RWPE2 (cell line): ENCODE data around the gene ADAM29.

Experiments used
- ATAC-seq: fragments of 200-7000 bp; cut with Tn5 transposase; 3 replicates; pipeline ENCODE4 v1.9.1; 2021; ENCODE audit warnings: low read depth
- DNase-seq: peaks from one replicate; pipeline ENCODE4 v3.0.0-alpha.2; 2020; ENCODE audit warnings: low spot score
- H3K27ac ChIP-seq: fragments of 450-650 bp; 2 replicates; pipeline ENCODE4 v1.5.1; 2017; ENCODE audit warnings: mild to moderate bottlenecking; ENCODE audit not compliant: poor library complexity, severe bottlenecking
- H3K27me3 ChIP-seq: fragments of 250-450 bp; sonication (Bioruptor Pico); 2 replicates; pipeline ENCODE4 v1.5.1; 2021; ENCODE audit warnings: mild to moderate bottlenecking, moderate library complexity; ENCODE audit not compliant: insufficient read depth, poor library complexity, severe bottlenecking
- H3K36me3 ChIP-seq: fragments of 250-450 bp; sonication (Bioruptor Pico); 2 replicates; pipeline ENCODE4 v1.5.1; 2020; ENCODE audit warnings: low read depth, mild to moderate bottlenecking, moderate library complexity
- H3K4me1 ChIP-seq: fragments of 250-450 bp; sonication (Bioruptor Pico); 2 replicates; pipeline ENCODE4 v1.5.1; 2021; ENCODE audit warnings: mild to moderate bottlenecking, moderate library complexity; ENCODE audit not compliant: insufficient read depth, poor library complexity, severe bottlenecking
- H3K4me3 ChIP-seq: fragments of 250-450 bp; sonication (Bioruptor Pico); 2 replicates; pipeline ENCODE4 v1.5.1; 2021; ENCODE audit warnings: mild to moderate bottlenecking, moderate library complexity; ENCODE audit not compliant: severe bottlenecking
- H3K9me3 ChIP-seq: fragments of 250-450 bp; sonication (Bioruptor Pico); 2 replicates; pipeline ENCODE4 v1.5.1; 2021; ENCODE audit warnings: mild to moderate bottlenecking, moderate library complexity; ENCODE audit not compliant: severe bottlenecking
- TF ChIP-seq, protein P1 (sequence below): fragments of 450-650 bp; IDR thresholded peaks from one replicate; pipeline ENCODE4 v1.5.1; 2017; ENCODE audit warnings: mild to moderate bottlenecking, moderate library complexity; ENCODE audit not compliant: poor library complexity, severe bottlenecking

The ADAM29 gene

DNA sequence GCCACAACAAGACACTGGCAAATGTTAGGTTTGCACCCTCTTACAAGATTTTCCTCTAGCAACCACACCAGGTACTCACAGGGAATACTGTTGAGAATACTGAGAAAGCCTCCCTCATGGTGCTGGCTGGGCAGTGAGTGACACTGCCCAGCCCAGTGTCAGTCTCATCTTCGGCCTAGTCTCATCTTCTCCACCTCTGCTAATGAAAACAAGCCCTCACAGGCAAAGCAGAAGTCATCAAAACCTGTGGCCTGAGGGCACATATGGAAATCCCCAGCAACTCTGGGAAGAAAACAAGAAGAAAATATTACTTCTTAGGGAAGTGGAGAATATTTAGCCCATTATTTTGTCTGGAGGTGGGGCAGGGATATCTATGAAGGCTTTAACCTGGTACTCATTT lies 7.9 kb upstream of the ADAM29 start:
- ATAC-seq (no peak), DNase-seq (no peak)

DNA sequence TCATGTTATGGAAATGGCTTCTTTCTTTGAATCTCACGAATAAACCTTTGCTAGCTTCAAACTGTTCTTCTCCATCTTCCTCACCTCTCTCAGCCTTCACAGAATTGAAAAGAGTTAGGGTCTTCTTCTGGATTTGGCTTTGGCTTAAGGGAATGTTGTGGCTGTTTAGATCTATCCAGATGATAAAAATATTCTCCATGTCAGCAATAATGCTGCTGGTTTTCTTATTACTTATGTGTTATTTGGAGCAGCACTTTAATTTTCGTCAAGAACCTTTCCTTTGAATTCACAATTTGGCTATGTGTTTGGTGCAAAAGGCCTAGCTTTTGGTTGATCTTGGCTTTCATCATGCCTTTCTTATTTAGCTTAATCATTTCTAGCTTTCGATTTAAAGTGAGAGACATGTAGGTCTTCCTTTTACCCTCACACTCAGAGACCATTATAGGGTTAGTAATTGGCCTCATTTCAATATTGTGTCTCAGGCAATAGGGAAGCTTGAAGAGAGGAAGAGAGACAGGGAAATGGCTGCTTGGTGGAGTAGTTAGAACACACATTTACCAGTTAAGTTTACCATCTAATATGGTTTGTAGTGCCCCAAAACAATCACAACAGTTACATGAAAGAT lies 5.1 kb upstream of the ADAM29 start:
- no peak for DNase-seq
- ATAC-seq: no peak

More for the DNA sequence above, 7.9 kb upstream of the ADAM29 start:
- Histone ChIP-seq H3K27me3 (no peaks in the 10 kb centered on the region), H3K9me3 (no peaks in the 10 kb centered on the region), H3K27ac (no peak overlapping the region), H3K36me3 (no peaks in the 10 kb centered on the region), H3K4me3 (no peak overlapping the region), H3K4me1 (no peaks in the 10 kb centered on the region)
- TF ChIP-seq, protein P1, sequence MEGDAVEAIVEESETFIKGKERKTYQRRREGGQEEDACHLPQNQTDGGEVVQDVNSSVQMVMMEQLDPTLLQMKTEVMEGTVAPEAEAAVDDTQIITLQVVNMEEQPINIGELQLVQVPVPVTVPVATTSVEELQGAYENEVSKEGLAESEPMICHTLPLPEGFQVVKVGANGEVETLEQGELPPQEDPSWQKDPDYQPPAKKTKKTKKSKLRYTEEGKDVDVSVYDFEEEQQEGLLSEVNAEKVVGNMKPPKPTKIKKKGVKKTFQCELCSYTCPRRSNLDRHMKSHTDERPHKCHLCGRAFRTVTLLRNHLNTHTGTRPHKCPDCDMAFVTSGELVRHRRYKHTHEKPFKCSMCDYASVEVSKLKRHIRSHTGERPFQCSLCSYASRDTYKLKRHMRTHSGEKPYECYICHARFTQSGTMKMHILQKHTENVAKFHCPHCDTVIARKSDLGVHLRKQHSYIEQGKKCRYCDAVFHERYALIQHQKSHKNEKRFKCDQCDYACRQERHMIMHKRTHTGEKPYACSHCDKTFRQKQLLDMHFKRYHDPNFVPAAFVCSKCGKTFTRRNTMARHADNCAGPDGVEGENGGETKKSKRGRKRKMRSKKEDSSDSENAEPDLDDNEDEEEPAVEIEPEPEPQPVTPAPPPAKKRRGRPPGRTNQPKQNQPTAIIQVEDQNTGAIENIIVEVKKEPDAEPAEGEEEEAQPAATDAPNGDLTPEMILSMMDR: no peak

DNA sequence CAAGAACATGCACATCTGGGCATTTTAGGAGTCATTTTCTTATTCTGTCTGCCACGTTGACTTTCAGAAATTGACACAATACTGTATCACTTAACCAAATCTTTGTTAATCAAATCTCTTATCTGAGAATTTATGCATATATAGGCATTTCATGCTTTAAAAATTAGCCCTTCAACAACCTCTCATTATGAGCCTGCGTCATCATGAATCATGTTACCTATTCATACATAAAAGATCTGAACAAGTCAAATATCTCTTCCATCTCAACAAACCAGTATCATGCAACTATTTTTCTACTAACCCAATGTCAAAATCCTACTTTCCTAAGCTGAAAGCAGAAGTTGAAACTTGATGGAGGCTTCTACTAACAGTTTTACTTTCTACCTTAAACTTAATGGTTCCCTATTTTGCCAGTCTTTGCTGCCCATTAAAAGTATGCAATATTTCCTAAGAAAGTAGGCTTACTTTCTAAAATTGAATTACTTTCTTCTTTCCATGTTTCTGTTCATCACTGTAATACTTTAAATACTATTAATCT lies 1.8 kb downstream of the ADAM29 start:
- no peak overlapping the region for H3K4me3 ChIP-seq
- no peaks in the 10 kb centered on the region for H3K27me3 ChIP-seq
- H3K27ac ChIP-seq: no peak overlapping the region
- H3K4me1 ChIP-seq: no peaks in the 10 kb centered on the region
- H3K9me3 ChIP-seq: no peaks in the 10 kb centered on the region
- TF ChIP-seq, protein P1: no peak
- no peak for DNase-seq
- ATAC-seq: no peak
- no peaks in the 10 kb centered on the region for H3K36me3 ChIP-seq

More for the DNA sequence above, 5.1 kb upstream of the ADAM29 start:
- TF ChIP-seq, protein P1: no peak
- H3K4me3 ChIP-seq: no peak overlapping the region
- H3K27me3 ChIP-seq: no peaks in the 10 kb centered on the region
- no peaks in the 10 kb centered on the region for H3K36me3 ChIP-seq
- no peaks in the 10 kb centered on the region for H3K4me1 ChIP-seq
- H3K27ac ChIP-seq: no peak overlapping the region
- no peaks in the 10 kb centered on the region for H3K9me3 ChIP-seq

DNA sequence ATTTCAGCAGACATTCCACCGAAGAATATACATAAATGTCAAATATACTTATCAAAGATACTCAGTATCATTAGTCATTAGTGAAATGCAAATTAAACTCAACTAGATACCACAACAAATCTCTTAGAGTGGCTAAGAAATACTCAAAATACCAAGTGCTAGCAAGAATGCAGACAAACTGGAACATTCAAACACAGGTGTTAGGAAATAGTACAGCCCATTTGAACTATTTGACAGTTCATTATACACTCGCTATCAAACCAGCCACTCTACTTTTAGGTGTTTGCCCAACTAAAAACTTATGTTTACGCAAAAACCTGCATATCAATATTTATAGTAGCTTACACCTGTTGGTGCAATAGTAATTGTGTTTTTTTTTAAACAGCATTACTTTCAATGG lies 8.8 kb downstream of the ADAM29 start:
- Histone ChIP-seq H3K4me3 (no peak overlapping the region), H3K27ac (no peak overlapping the region), H3K27me3 (no peaks in the 10 kb centered on the region), H3K4me1 (no peaks in the 10 kb centered on the region), H3K36me3 (no peaks in the 10 kb centered on the region), H3K9me3 (no peaks in the 10 kb centered on the region)
- ATAC-seq (no peak), DNase-seq (no peak)
- TF ChIP-seq, protein P1: no peak

DNA sequence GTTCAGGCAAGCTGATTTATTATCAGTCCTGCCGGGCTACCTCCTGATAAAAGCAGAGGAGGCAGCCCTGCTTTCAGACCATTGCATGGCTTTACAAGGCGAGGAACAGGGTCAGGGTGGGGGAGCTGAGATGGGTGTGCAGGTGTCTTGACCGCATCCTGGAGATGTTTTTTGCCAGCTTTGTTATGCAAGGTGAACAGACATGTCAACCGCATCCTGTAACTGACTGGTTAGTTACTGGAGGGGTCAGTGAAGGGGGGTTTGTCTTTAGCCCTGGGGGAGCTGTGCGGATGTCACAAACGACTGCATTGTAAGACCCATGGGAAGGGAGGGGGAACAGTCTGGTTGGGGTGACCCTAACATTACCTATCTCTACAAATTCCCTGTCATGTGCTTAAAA lies 10.0 kb downstream of the ADAM29 start:
- Histone ChIP-seq H3K36me3 (no peaks in the 10 kb centered on the region), H3K4me3 (no peak overlapping the region), H3K27ac (no peak overlapping the region), H3K4me1 (no peaks in the 10 kb centered on the region), H3K9me3 (no peaks in the 10 kb centered on the region), H3K27me3 (no peaks in the 10 kb centered on the region)
- TF ChIP-seq, protein P1: no peak
- DNase-seq (no peak), ATAC-seq (no peak)
